ENCODE measurements around the gene MRGPRF. TPM values are rescaled to one million over a fixed set of nuclear protein-coding genes. Genes with fewer than 3 reads are reported as not detected.

Gene MRGPRF
- polyA plus RNA-seq, 4 donors = 17.9 to 28.1 (median 20.8) TPM

Other genes starting within 250 kb of the MRGPRF start
- 10 to 100 TPM; 29.1 to 36.5 (median 32.5) TPM for gene CPT1A, start 171.3 kb downstream of the MRGPRF start, polyA plus RNA-seq (ENCODE audit: insufficient read length in 4 of 4)
- gene MRPL21, start 109.4 kb downstream of the MRGPRF start, polyA plus RNA-seq (ENCODE audit: insufficient read length in 4 of 4) = 10 to 100 TPM; 46.3 to 84.7 (median 68.4) TPM
- gene IGHMBP2, start 109.4 kb downstream of the MRGPRF start, polyA plus RNA-seq (ENCODE audit: insufficient read length in 4 of 4) = 10 to 100 TPM; 13.1 to 22.2 (median 15.9) TPM
- gene MRGPRD, start 32.3 kb downstream of the MRGPRF start, polyA plus RNA-seq (ENCODE audit: insufficient read length in 4 of 4) = not detected
- 10 to 100 TPM in 3 of 4 donors, 1 to 10 TPM in 1; 9.1 to 20.5 (median 14.2) TPM for gene TPCN2, start 35.7 kb upstream of the MRGPRF start, polyA plus RNA-seq (ENCODE audit: insufficient read length in 4 of 4)
- 1 to 10 TPM in 1 of 4 donors, under 1 TPM in 3; 0.32 to 1.9 (median 0.67) TPM for gene SMIM38, start 142.7 kb upstream of the MRGPRF start, polyA plus RNA-seq (ENCODE audit: insufficient read length in 4 of 4)